Suprapubic skin (tissue), 4 donors: ENCODE measurements around the gene TMEM143.

ENCODE experiments used
- EP300 ChIP-seq: sonication (generic); formaldehyde crosslinking; IDR thresholded peaks from one replicate; pipeline ENCODE4 v1.6.1; 2017; ENCODE audit warnings: antibody characterized with exemption
- POLR2A ChIP-seq, 2 donors: fragments of 450-650 bp; IDR thresholded peaks; one replicate each; pipeline ENCODE4 v1.6.1; 2017; ENCODE audit warnings: antibody characterized with exemption in 2 of 2, mild to moderate bottlenecking in 2 of 2, moderate library complexity in 2 of 2
- POLR2AphosphoS5 ChIP-seq, 3 donors: sonication (generic); formaldehyde crosslinking; IDR thresholded peaks; one replicate each; pipeline ENCODE4 v1.6.1; 2017; ENCODE audit warnings: antibody characterized with exemption in 3 of 3
- TF ChIP-seq, protein P1 (sequence below), 2 donors: fragments of 200-600 bp in 1 of 2; fragments of 450-650 bp in 1 of 2; sonication (generic) in 1 of 2; IDR thresholded peaks; one replicate each; pipeline ENCODE4 v1.5.1; 2016 to 2019; ENCODE audit warnings: antibody characterized with exemption in 2 of 2, mild to moderate bottlenecking in 1 of 2, moderate library complexity in 1 of 2

DNA sequence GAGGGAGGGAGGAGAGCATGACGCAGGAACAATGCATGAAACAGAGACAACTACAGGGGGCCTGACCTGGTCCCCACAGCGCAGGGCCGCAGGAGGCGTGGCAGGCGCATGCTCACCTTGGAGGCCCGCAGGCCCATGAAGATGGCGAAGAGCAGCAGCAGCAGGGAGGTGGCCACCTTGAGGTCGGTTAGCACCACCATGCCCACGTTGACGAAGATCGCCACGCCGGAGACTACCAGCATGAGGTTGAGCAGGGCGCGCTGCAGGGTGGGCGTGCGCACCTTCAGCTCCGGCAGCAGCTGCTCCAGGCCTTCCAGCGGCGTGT, 21.4 kb downstream of the TMEM143 start:
- TF ChIP-seq POLR2AphosphoS5 (IDR thresholded peaks at IDR 0.05), result no peak
- TF ChIP-seq, protein P1, sequence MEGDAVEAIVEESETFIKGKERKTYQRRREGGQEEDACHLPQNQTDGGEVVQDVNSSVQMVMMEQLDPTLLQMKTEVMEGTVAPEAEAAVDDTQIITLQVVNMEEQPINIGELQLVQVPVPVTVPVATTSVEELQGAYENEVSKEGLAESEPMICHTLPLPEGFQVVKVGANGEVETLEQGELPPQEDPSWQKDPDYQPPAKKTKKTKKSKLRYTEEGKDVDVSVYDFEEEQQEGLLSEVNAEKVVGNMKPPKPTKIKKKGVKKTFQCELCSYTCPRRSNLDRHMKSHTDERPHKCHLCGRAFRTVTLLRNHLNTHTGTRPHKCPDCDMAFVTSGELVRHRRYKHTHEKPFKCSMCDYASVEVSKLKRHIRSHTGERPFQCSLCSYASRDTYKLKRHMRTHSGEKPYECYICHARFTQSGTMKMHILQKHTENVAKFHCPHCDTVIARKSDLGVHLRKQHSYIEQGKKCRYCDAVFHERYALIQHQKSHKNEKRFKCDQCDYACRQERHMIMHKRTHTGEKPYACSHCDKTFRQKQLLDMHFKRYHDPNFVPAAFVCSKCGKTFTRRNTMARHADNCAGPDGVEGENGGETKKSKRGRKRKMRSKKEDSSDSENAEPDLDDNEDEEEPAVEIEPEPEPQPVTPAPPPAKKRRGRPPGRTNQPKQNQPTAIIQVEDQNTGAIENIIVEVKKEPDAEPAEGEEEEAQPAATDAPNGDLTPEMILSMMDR (IDR thresholded peaks at IDR 0.05), result no peak
- TF ChIP-seq POLR2A (IDR thresholded peaks at IDR 0.05), result no peak
- no peak for TF ChIP-seq EP300
